Ovary (tissue), 3 donors: ENCODE results near the gene NOXA1.

Experiments
- CTCF ChIP-seq, 3 donors: fragments of 450-650 bp in 2 of 3; fragments of 200-600 bp in 1 of 3; IDR thresholded peaks; one replicate each; pipeline versions ENCODE4 v1.5.1 to v1.8.0; 2016 to 2022; ENCODE audit warnings: antibody characterized with exemption in 3 of 3, mild to moderate bottlenecking in 1 of 3
- EP300 ChIP-seq: sonication (generic); formaldehyde crosslinking; IDR thresholded peaks from one replicate; pipeline ENCODE4 v1.6.1; 2017; ENCODE audit warnings: antibody characterized with exemption
- POLR2A ChIP-seq: fragments of 450-650 bp; IDR thresholded peaks from one replicate; pipeline ENCODE4 v1.6.1; 2017; ENCODE audit warnings: antibody characterized with exemption, mild to moderate bottlenecking, moderate library complexity
- donor health status: DM: no; HTN: no; CAD: no.

- no peak for TF ChIP-seq CTCF (IDR thresholded peaks at IDR 0.05)
- TF ChIP-seq POLR2A: no peak
- no peak for TF ChIP-seq EP300
These were observed 15.4 kb upstream of the NOXA1 start for GRCh38 chr9:137407590-137408300.
